ENCODE results near the gene REELD1. TPM values are rescaled to one million over a fixed set of nuclear protein-coding genes. Genes with fewer than 3 reads are reported as not detected.

REELD1 gene
- total RNA-seq, 1 donor from 2014 or later, result 0.74 TPM

GRCh38 chr4:146194212-146194611 lies 20.1 kb upstream of the REELD1 start:
- Histone ChIP-seq H3K27me3 (no peaks in the 10 kb centered on the region), H3K9me3 (no peaks in the 10 kb centered on the region), H3K4me3 (no peak overlapping the region), H3K36me3 (peaks cover 0 to 28% of the 10 kb centered on the region in 2 donors), H3K4me1 (no peaks in the 10 kb centered on the region), H3K27ac (no peak overlapping the region)
- intact Hi-C loops (cut with DNase I), result no loop called here
- TF ChIP-seq POLR2A (IDR thresholded peaks at IDR 0.05) (no peak), POLR2AphosphoS5 (IDR thresholded peaks at IDR 0.05; ENCODE audit: insufficient read depth in 1 of 2, low read depth in 1 of 2) (no peak)
- TF ChIP-seq, protein P1, sequence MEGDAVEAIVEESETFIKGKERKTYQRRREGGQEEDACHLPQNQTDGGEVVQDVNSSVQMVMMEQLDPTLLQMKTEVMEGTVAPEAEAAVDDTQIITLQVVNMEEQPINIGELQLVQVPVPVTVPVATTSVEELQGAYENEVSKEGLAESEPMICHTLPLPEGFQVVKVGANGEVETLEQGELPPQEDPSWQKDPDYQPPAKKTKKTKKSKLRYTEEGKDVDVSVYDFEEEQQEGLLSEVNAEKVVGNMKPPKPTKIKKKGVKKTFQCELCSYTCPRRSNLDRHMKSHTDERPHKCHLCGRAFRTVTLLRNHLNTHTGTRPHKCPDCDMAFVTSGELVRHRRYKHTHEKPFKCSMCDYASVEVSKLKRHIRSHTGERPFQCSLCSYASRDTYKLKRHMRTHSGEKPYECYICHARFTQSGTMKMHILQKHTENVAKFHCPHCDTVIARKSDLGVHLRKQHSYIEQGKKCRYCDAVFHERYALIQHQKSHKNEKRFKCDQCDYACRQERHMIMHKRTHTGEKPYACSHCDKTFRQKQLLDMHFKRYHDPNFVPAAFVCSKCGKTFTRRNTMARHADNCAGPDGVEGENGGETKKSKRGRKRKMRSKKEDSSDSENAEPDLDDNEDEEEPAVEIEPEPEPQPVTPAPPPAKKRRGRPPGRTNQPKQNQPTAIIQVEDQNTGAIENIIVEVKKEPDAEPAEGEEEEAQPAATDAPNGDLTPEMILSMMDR (IDR thresholded peaks at IDR 0.05), result no peak
- DNase-seq (ENCODE audit: extremely low spot score in 2 of 2), result no peak

- no peak for DNase-seq (ENCODE audit: extremely low spot score in 2 of 2)
- H3K4me1 ChIP-seq, result no peaks in the 10 kb centered on the region
- H3K27me3 ChIP-seq, result no peaks in the 10 kb centered on the region
- TF ChIP-seq POLR2A (IDR thresholded peaks at IDR 0.05), result no peak
- TF ChIP-seq, protein P1 (IDR thresholded peaks at IDR 0.05), result no peak
- no peaks in the 10 kb centered on the region for H3K9me3 ChIP-seq
- intact Hi-C loops (cut with DNase I), result no loop called here
- H3K27ac ChIP-seq, result no peak overlapping the region
- no peak overlapping the region for H3K4me3 ChIP-seq
- no peaks in the 10 kb centered on the region for H3K36me3 ChIP-seq
These were observed 11.7 kb upstream of the REELD1 start for GRCh38 chr4:146202665-146203064.

DNA sequence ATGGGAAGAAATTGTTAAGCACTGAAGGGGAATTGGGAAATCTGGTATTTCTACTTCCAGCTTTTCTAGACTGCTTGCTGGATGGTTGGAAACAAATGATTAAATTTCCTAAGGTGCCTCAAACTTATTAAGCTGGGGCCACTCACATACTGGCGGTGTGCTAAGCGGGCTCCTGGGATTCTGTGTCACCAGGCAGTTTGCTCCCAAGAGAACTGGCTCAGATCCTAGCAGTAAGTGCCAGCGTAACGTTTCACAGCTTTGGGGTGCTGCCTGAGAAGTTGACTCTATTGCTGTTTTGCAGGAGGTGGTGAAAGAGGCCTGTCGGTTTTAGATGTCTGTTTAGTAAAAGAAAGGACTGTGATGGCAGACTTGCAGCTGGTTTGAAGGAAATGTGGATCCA lies 6.9 kb upstream of the REELD1 start:
- Histone ChIP-seq H3K4me1 (no peaks in the 10 kb centered on the region), H3K36me3 (no peaks in the 10 kb centered on the region), H3K27me3 (no peaks in the 10 kb centered on the region), H3K9me3 (no peaks in the 10 kb centered on the region), H3K4me3 (no peak overlapping the region), H3K27ac (no peak overlapping the region)
- intact Hi-C loops (cut with DNase I), result no loop called here
- no peak for DNase-seq (ENCODE audit: extremely low spot score in 2 of 2)
- TF ChIP-seq, protein P1 (IDR thresholded peaks at IDR 0.05), result no peak
- no peak for TF ChIP-seq POLR2AphosphoS5 (IDR thresholded peaks at IDR 0.05; ENCODE audit: insufficient read depth in 1 of 2, low read depth in 1 of 2)
- TF ChIP-seq POLR2A (IDR thresholded peaks at IDR 0.05), result no peak

GRCh38 chr4:146210890-146211289 lies 3.4 kb upstream of the REELD1 start:
- Histone ChIP-seq H3K27ac (no peak overlapping the region), H3K4me3 (no peak overlapping the region), H3K4me1 (no peaks in the 10 kb centered on the region), H3K9me3 (no peaks in the 10 kb centered on the region), H3K27me3 (no peaks in the 10 kb centered on the region), H3K36me3 (no peaks in the 10 kb centered on the region)
- DNase-seq (ENCODE audit: extremely low spot score in 2 of 2), result no peak
- intact Hi-C loops (cut with DNase I), result no loop called here
- TF ChIP-seq POLR2A (IDR thresholded peaks at IDR 0.05) (no peak), POLR2AphosphoS5 (IDR thresholded peaks at IDR 0.05; ENCODE audit: insufficient read depth in 1 of 2, low read depth in 1 of 2) (no peak)
- TF ChIP-seq, protein P1 (IDR thresholded peaks at IDR 0.05), result no peak

DNA sequence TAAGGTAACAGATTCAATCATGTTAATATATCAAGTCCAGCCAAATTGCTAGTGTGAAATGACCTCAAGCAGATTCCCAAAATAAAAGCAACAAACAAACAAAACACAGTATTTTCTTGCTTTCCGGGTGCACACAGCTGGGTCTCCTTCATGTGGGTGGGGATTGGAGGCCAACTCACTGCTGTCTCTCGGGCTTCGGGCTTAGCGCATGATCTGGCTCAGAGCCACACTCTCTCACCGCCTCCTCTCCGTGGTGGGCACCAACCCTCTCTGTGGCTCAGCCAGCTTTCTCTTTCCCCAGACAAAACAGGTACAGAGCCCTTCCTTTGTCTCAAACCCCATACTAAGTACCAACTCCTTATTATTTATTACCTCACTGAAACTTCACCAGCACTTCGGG lies 2.9 kb upstream of the REELD1 start:
- no peaks in the 10 kb centered on the region for H3K36me3 ChIP-seq
- no peak for DNase-seq (ENCODE audit: extremely low spot score in 2 of 2)
- H3K9me3 ChIP-seq, result no peaks in the 10 kb centered on the region
- H3K27me3 ChIP-seq, result no peaks in the 10 kb centered on the region
- no peaks in the 10 kb centered on the region for H3K4me1 ChIP-seq
- intact Hi-C loops (cut with DNase I), result no loop called here
- TF ChIP-seq POLR2A (IDR thresholded peaks at IDR 0.05), result no peak
- no peak for TF ChIP-seq POLR2AphosphoS5 (IDR thresholded peaks at IDR 0.05; ENCODE audit: insufficient read depth in 1 of 2, low read depth in 1 of 2)
- TF ChIP-seq, protein P1 (IDR thresholded peaks at IDR 0.05), result no peak
- H3K4me3 ChIP-seq, result no peak overlapping the region
- no peak overlapping the region for H3K27ac ChIP-seq

All from vagina (tissue), 2 donors.